ENCODE measurements around the gene PARVG. TPM values are rescaled to one million over a fixed set of nuclear protein-coding genes. Genes with fewer than 3 reads are reported as not detected.

Gene PARVG
- total and polyA plus RNA-seq, 2 donors (not counting 3 experiments of a cell fraction or from before 2014, with no cell fraction given): 0.82 TPM; not detected in 1

GRCh38 chr22:44146088-44146861 is 34.5 kb upstream of the PARVG start:
- H3K27ac ChIP-seq (ENCODE audit: insufficient read depth, low read depth, low read length): no peak overlapping the region
- H3K9me3 ChIP-seq (replicated peaks; ENCODE audit: control insufficient read depth, insufficient read depth, low read length): no peaks in the 10 kb centered on the region
- POLR2A ChIA-PET: no interaction called here
- no peaks in the 10 kb centered on the region for H3K27me3 ChIP-seq (ENCODE audit: control insufficient read depth in 2 of 2, insufficient read depth in 2 of 2, low read length in 2 of 2)
- no peaks in the 10 kb centered on the region for H3K4me1 ChIP-seq (ENCODE audit: control insufficient read depth, extremely low read depth, insufficient read depth, low read length)
- TF ChIP-seq MAX (IDR thresholded peaks at IDR 0.05; ENCODE audit: insufficient read depth, insufficient read length) (peak; percentile 58), CTCF (IDR thresholded peaks at IDR 0.05; ENCODE audit: extremely low read depth in 1 of 2, insufficient read depth in 1 of 2, low read depth in 1 of 2, low read length in 2 of 2) (no peak)
- no peak for DNase-seq (ENCODE audit: low read depth, low spot score)
- BruUV-seq (replicated peaks): no TSS peak
- no peak overlapping the region for H2AFZ ChIP-seq (ENCODE audit: low read depth, low read length)
- H3K79me2 ChIP-seq (ENCODE audit: control insufficient read depth, insufficient read depth, low read length): no peaks in the 10 kb centered on the region
- no peak for FAIRE-seq
- no peak overlapping the region for H3K4me2 ChIP-seq (ENCODE audit: insufficient read depth, low read length)
- dilution Hi-C loops (cut with MboI; ENCODE audit: extremely low pct_ligation_motif_present, low sequenced_read_pairs) (no loop called here), intact Hi-C loops (cut with micrococcal nuclease) (no loop called here)
- H3K9ac ChIP-seq (replicated peaks; ENCODE audit: extremely low read depth, insufficient read depth, low read length): no peak overlapping the region
- no peaks in the 10 kb centered on the region for H3K9me1 ChIP-seq (replicated peaks; ENCODE audit: control insufficient read depth, extremely low read depth, insufficient read depth, low read length)
- peaks cover 2 to 13% of the 10 kb centered on the region in 2 experiments for H3K36me3 ChIP-seq (ENCODE audit: control insufficient read depth in 2 of 2, extremely low read depth in 1 of 2, insufficient read depth in 2 of 2, low read length in 2 of 2)
- CTCF ChIA-PET: no interaction called here
- no peaks in the 10 kb centered on the region for H4K20me1 ChIP-seq (replicated peaks; ENCODE audit: control insufficient read depth, extremely low read depth, insufficient read depth, low read length)
- H3K4me3 ChIP-seq (replicated peaks in 1 of 3; ENCODE audit: insufficient read depth in 1 of 3, low read depth in 1 of 3, low read length in 3 of 3): no peak overlapping the region

- no peak overlapping the region for H3K9ac ChIP-seq (replicated peaks; ENCODE audit: extremely low read depth, insufficient read depth, low read length)
- dilution Hi-C loops (cut with MboI; ENCODE audit: extremely low pct_ligation_motif_present, low sequenced_read_pairs): no loop called here
- intact Hi-C loops (cut with micrococcal nuclease): no loop called here
- FAIRE-seq: no peak
- H2AFZ ChIP-seq (ENCODE audit: low read depth, low read length): no peak overlapping the region
- ChIA-PET CTCF (no interaction called here), POLR2A (no interaction called here)
- no peaks in the 10 kb centered on the region for H4K20me1 ChIP-seq (replicated peaks; ENCODE audit: control insufficient read depth, extremely low read depth, insufficient read depth, low read length)
- BruUV-seq (replicated peaks): no TSS peak
- H3K9me3 ChIP-seq (replicated peaks; ENCODE audit: control insufficient read depth, insufficient read depth, low read length): no peaks in the 10 kb centered on the region
- H3K79me2 ChIP-seq (ENCODE audit: control insufficient read depth, insufficient read depth, low read length): no peaks in the 10 kb centered on the region
- no peaks in the 10 kb centered on the region for H3K4me1 ChIP-seq (ENCODE audit: control insufficient read depth, extremely low read depth, insufficient read depth, low read length)
- H3K9me1 ChIP-seq (replicated peaks; ENCODE audit: control insufficient read depth, extremely low read depth, insufficient read depth, low read length): no peaks in the 10 kb centered on the region
- no peak for TF ChIP-seq JUN (IDR thresholded peaks at IDR 0.05; ENCODE audit: borderline replicate concordance, insufficient read depth, insufficient read length, low read depth)
- no peak for TF ChIP-seq POLR2A (IDR thresholded peaks at IDR 0.05; ENCODE audit: low read depth, low read length)
- TF ChIP-seq POLR2AphosphoS5 (IDR thresholded peaks at IDR 0.05; ENCODE audit: insufficient read depth, low read depth, low read length): no peak
- no peak for TF ChIP-seq FOS (IDR thresholded peaks at IDR 0.05; ENCODE audit: borderline replicate concordance, insufficient read depth, low read length)
- no peak for TF ChIP-seq CTCF (IDR thresholded peaks at IDR 0.05; ENCODE audit: extremely low read depth in 1 of 2, insufficient read depth in 1 of 2, low read depth in 1 of 2, low read length in 2 of 2)
- no peak for TF ChIP-seq GATA2 (IDR thresholded peaks at IDR 0.05; ENCODE audit: insufficient read depth, insufficient read length, low read depth, low read length)
- no peak for TF ChIP-seq EZH2 (IDR thresholded peaks at IDR 0.05; ENCODE audit: borderline replicate concordance, low read depth, low read length, severe bottlenecking)
- TF ChIP-seq MAX (IDR thresholded peaks at IDR 0.05; ENCODE audit: insufficient read depth, insufficient read length): no peak
- TF ChIP-seq MYC (IDR thresholded peaks at IDR 0.05; ENCODE audit: low read depth, low read length): no peak
- no peak overlapping the region for H3K4me3 ChIP-seq (replicated peaks in 1 of 3; ENCODE audit: insufficient read depth in 1 of 3, low read depth in 1 of 3, low read length in 3 of 3)
- H3K27me3 ChIP-seq (ENCODE audit: control insufficient read depth in 2 of 2, insufficient read depth in 2 of 2, low read length in 2 of 2): no peaks in the 10 kb centered on the region
- no peak for DNase-seq (ENCODE audit: low read depth, low spot score)
- no peak overlapping the region for H3K27ac ChIP-seq (ENCODE audit: insufficient read depth, low read depth, low read length)
- peaks cover 2 to 14% of the 10 kb centered on the region in 2 experiments for H3K36me3 ChIP-seq (ENCODE audit: control insufficient read depth in 2 of 2, extremely low read depth in 1 of 2, insufficient read depth in 2 of 2, low read length in 2 of 2)
- H3K4me2 ChIP-seq (ENCODE audit: insufficient read depth, low read length): no peak overlapping the region
These were observed 33.6 kb upstream of the PARVG start for GRCh38 chr22:44147008-44147645.

All from endothelial cell of umbilical vein (primary cell).